ENCODE results near the gene GABBR2. TPM values are rescaled to one million over a fixed set of nuclear protein-coding genes. Genes with fewer than 3 reads are reported as not detected.
A peak's percentile ranks its signal among the peaks of the same experiment; 100 is the strongest.
"Not testable (repeated sequence)": the region's sequence is repeated elsewhere in the genome, so short reads cannot be mapped to it uniquely, and the experiment has no call there.

GABBR2 gene
- total RNA-seq, 2 experiments from 2014 or later = not detected

GRCh38 chr9:98275159-98275558 lies 433.6 kb downstream of the GABBR2 start:
- ATAC-seq = no peak
- CTCF ChIA-PET = no interaction called here

GRCh38 chr9:98272083-98272482 lies 436.7 kb downstream of the GABBR2 start:
- H3K4me1 Mint-ChIP-seq = no peaks in the 10 kb centered on the region
- H3K27me3 Mint-ChIP-seq = peaks cover 54% of the 10 kb centered on the region
- H3K27ac Mint-ChIP-seq = no peak overlapping the region
- ATAC-seq (no peak), DNase-seq (no peak)
- no peak overlapping the region for H3K4me3 Mint-ChIP-seq
- H3K9me3 Mint-ChIP-seq (ENCODE audit: low read depth) = no peaks in the 10 kb centered on the region
- CTCF ChIA-PET = no interaction called here
- no peaks in the 10 kb centered on the region for H3K36me3 Mint-ChIP-seq

More at GRCh38 chr9:98275159-98275558, 433.6 kb downstream of the GABBR2 start:
- no peak overlapping the region for H3K4me3 Mint-ChIP-seq
- no peaks in the 10 kb centered on the region for H3K36me3 Mint-ChIP-seq
- no peak overlapping the region for H3K27ac Mint-ChIP-seq
- no peaks in the 10 kb centered on the region for H3K4me1 Mint-ChIP-seq
- no peak for DNase-seq
- no peaks in the 10 kb centered on the region for H3K9me3 Mint-ChIP-seq (ENCODE audit: low read depth)
- peaks cover 60% of the 10 kb centered on the region for H3K27me3 Mint-ChIP-seq

GRCh38 chr9:98271479-98271878 lies 437.3 kb downstream of the GABBR2 start:
- Mint-ChIP-seq H3K4me1 (no peaks in the 10 kb centered on the region), H3K4me3 (no peak overlapping the region), H3K27ac (no peak overlapping the region), H3K27me3 (peaks cover 48% of the 10 kb centered on the region), H3K9me3 (ENCODE audit: low read depth) (no peaks in the 10 kb centered on the region), H3K36me3 (no peaks in the 10 kb centered on the region)
- ATAC-seq (no peak), DNase-seq (no peak)
- CTCF ChIA-PET = no interaction called here

GRCh38 chr9:98270284-98270683 lies 438.5 kb downstream of the GABBR2 start:
- ATAC-seq = not testable (repeated sequence)
- peaks cover 41% of the 10 kb centered on the region for H3K27me3 Mint-ChIP-seq

GRCh38 chr9:98269652-98270051 lies 439.1 kb downstream of the GABBR2 start:
- CTCF ChIA-PET; ATAC-seq; H3K27ac Mint-ChIP-seq; H3K4me3 Mint-ChIP-seq; H3K36me3 Mint-ChIP-seq; DNase-seq; H3K9me3 Mint-ChIP-seq (ENCODE audit: low read depth); H3K4me1 Mint-ChIP-seq: not testable (repeated sequence)
- peaks cover 39% of the 10 kb centered on the region for H3K27me3 Mint-ChIP-seq

More at GRCh38 chr9:98270284-98270683, 438.5 kb downstream of the GABBR2 start:
- H3K9me3 Mint-ChIP-seq (ENCODE audit: low read depth); DNase-seq; H3K36me3 Mint-ChIP-seq; CTCF ChIA-PET; H3K27ac Mint-ChIP-seq; H3K4me1 Mint-ChIP-seq; H3K4me3 Mint-ChIP-seq: not testable (repeated sequence)

- DNase-seq; H3K4me1 Mint-ChIP-seq; CTCF ChIA-PET; H3K36me3 Mint-ChIP-seq; H3K9me3 Mint-ChIP-seq (ENCODE audit: low read depth); H3K27ac Mint-ChIP-seq; H3K4me3 Mint-ChIP-seq; ATAC-seq: not testable (repeated sequence)
- peaks cover 38% of the 10 kb centered on the region for H3K27me3 Mint-ChIP-seq
These were observed 441.2 kb downstream of the GABBR2 start for GRCh38 chr9:98267556-98267955.

- CTCF ChIA-PET = interaction anchor here (0.7 to 2.8 kb wide), 14 partner anchors 13 to 212 kb away, joined by 3 to 16 read pairs (median 4); partner anchors contain the start of gene TRIM14
- Mint-ChIP-seq H3K4me3 (no peak overlapping the region), H3K36me3 (no peaks in the 10 kb centered on the region), H3K27ac (no peak overlapping the region), H3K9me3 (ENCODE audit: low read depth) (no peaks in the 10 kb centered on the region), H3K4me1 (peaks cover 5% of the 10 kb centered on the region), H3K27me3 (peaks cover 23% of the 10 kb centered on the region)
- ATAC-seq (no peak), DNase-seq (no peak)
These were observed 444.2 kb downstream of the GABBR2 start for GRCh38 chr9:98264516-98264915.

- DNase-seq (peak; percentile 92), ATAC-seq (peak; percentile 100)
- H3K27me3 Mint-ChIP-seq = peaks cover 16% of the 10 kb centered on the region
- H3K4me1 Mint-ChIP-seq = peaks cover 5% of the 10 kb centered on the region
- H3K9me3 Mint-ChIP-seq (ENCODE audit: low read depth) = no peaks in the 10 kb centered on the region
- CTCF ChIA-PET = interaction anchor here (0.6 to 2.8 kb wide), 20 partner anchors 10 to 373 kb away, joined by 3 to 16 read pairs (median 4); partner anchors contain the start of gene TRIM14
- no peak overlapping the region for H3K4me3 Mint-ChIP-seq
- no peaks in the 10 kb centered on the region for H3K36me3 Mint-ChIP-seq
- no peak overlapping the region for H3K27ac Mint-ChIP-seq
These were observed 445.0 kb downstream of the GABBR2 start for GRCh38 chr9:98263482-98264357.

- Mint-ChIP-seq H3K4me1 (peaks cover 5% of the 10 kb centered on the region), H3K4me3 (no peak overlapping the region), H3K27me3 (peaks cover 12% of the 10 kb centered on the region), H3K27ac (no peak overlapping the region), H3K36me3 (no peaks in the 10 kb centered on the region), H3K9me3 (ENCODE audit: low read depth) (no peaks in the 10 kb centered on the region)
- DNase-seq (no peak), ATAC-seq (no peak)
- CTCF ChIA-PET = interaction anchor here (0.6 to 2.8 kb wide), 16 partner anchors 10 to 373 kb away, joined by 3 to 16 read pairs (median 4); partner anchors contain the start of gene TRIM14
These were observed 445.7 kb downstream of the GABBR2 start for GRCh38 chr9:98263080-98263479.

GRCh38 chr9:98262056-98262455 lies 446.7 kb downstream of the GABBR2 start:
- Mint-ChIP-seq H3K9me3 (ENCODE audit: low read depth) (no peaks in the 10 kb centered on the region), H3K27ac (no peak overlapping the region)
- CTCF ChIA-PET = interaction anchor here (2.6 to 2.8 kb wide), 2 partner anchors 57 to 143 kb away, joined by 12 to 16 read pairs; partner anchors contain the start of gene TRIM14

GRCh38 chr9:98260635-98261034 lies 448.1 kb downstream of the GABBR2 start:
- CTCF ChIA-PET = interaction anchor here (1.0 to 1.6 kb wide), 3 partner anchors 26 to 142 kb away, joined by 3 to 11 read pairs (median 3); partner anchors contain the start of gene TRIM14
- Mint-ChIP-seq H3K4me1 (peaks cover 10% of the 10 kb centered on the region), H3K4me3 (no peak overlapping the region), H3K9me3 (ENCODE audit: low read depth) (no peaks in the 10 kb centered on the region), H3K27me3 (peaks cover 10% of the 10 kb centered on the region), H3K36me3 (no peaks in the 10 kb centered on the region), H3K27ac (no peak overlapping the region)
- DNase-seq = no peak
- no peak for ATAC-seq

More at GRCh38 chr9:98262056-98262455, 446.7 kb downstream of the GABBR2 start:
- ATAC-seq (no peak), DNase-seq (no peak)
- Mint-ChIP-seq H3K27me3 (peaks cover 12% of the 10 kb centered on the region), H3K4me1 (peaks cover 5% of the 10 kb centered on the region), H3K36me3 (no peaks in the 10 kb centered on the region), H3K4me3 (no peak overlapping the region)

- CTCF ChIA-PET = interaction anchor here (0.6 to 1.6 kb wide), 12 partner anchors 9 to 359 kb away, joined by 3 to 11 read pairs (median 3); partner anchors contain the start of gene TRIM14
These were observed 448.9 kb downstream of the GABBR2 start for GRCh38 chr9:98259791-98260190.

GRCh38 chr9:98256756-98257155 lies 452.0 kb downstream of the GABBR2 start:
- H3K36me3 Mint-ChIP-seq = no peaks in the 10 kb centered on the region
- peak overlapping the region; percentile 98 for H3K27ac Mint-ChIP-seq
- peaks cover 22% of the 10 kb centered on the region for H3K4me1 Mint-ChIP-seq
- H3K4me3 Mint-ChIP-seq = peak overlapping the region; percentile 82
- DNase-seq (peak; percentile 57), ATAC-seq (no peak)
- no peaks in the 10 kb centered on the region for H3K9me3 Mint-ChIP-seq (ENCODE audit: low read depth)
- H3K27me3 Mint-ChIP-seq = peaks cover 7% of the 10 kb centered on the region
- CTCF ChIA-PET = interaction anchor here (0.8 to 5.2 kb wide), 15 partner anchors 9 to 623 kb away, joined by 3 to 49 read pairs (median 4); partner anchors contain the start of genes CORO2A, NANS, NCBP1 and TRIM14

More at GRCh38 chr9:98259791-98260190, 448.9 kb downstream of the GABBR2 start:
- DNase-seq (no peak), ATAC-seq (no peak)
- Mint-ChIP-seq H3K4me3 (no peak overlapping the region), H3K27me3 (peaks cover 8% of the 10 kb centered on the region), H3K27ac (no peak overlapping the region), H3K4me1 (peaks cover 13% of the 10 kb centered on the region), H3K36me3 (no peaks in the 10 kb centered on the region), H3K9me3 (ENCODE audit: low read depth) (no peaks in the 10 kb centered on the region)
